Testis (tissue), 3 donors: ENCODE results near the gene MRPL24. TPM values are rescaled to one million over a fixed set of nuclear protein-coding genes. Genes with fewer than 3 reads are reported as not detected.

Source experiments
- DNase-seq: peaks from one replicate; pipeline ENCODE4 v3.0.0-alpha.2; 2019
- H3K27ac ChIP-seq, 2 donors: fragments of 200-600 bp; sonication (generic); one replicate each; pipeline ENCODE4 v1.5.1; 2019
- H3K27me3 ChIP-seq: fragments of 200-600 bp; sonication (generic); one replicate; pipeline ENCODE4 v1.5.1; 2019
- H3K36me3 ChIP-seq: fragments of 200-600 bp; sonication (generic); one replicate; pipeline ENCODE4 v1.5.1; 2017; ENCODE audit warnings: low read depth; ENCODE audit errors: missing control alignments
- H3K4me1 ChIP-seq: fragments of 200-600 bp; sonication (generic); one replicate; pipeline ENCODE4 v1.5.1; 2019
- H3K4me3 ChIP-seq, 2 donors: fragments of 200-600 bp; sonication (generic); one replicate each; pipeline ENCODE4 v1.5.1; 2017 to 2019
- H3K9me3 ChIP-seq: fragments of 200-600 bp; sonication (generic); one replicate; pipeline ENCODE4 v1.5.1; 2017
- CTCF ChIP-seq, 3 experiments: fragments of 450-650 bp in 2 of 3; fragments of 200-600 bp in 1 of 3; sonication (generic) in 1 of 3; IDR thresholded peaks; one replicate each; pipeline ENCODE4 v1.5.1; 2016 to 2019; ENCODE audit warnings: antibody characterized with exemption in 3 of 3, mild to moderate bottlenecking in 2 of 3, moderate library complexity in 1 of 3
- POLR2A ChIP-seq: fragments of 450-650 bp; IDR thresholded peaks from one replicate; pipeline ENCODE4 v1.6.1; 2017; ENCODE audit warnings: antibody characterized with exemption, mild to moderate bottlenecking, moderate library complexity
- WGBS, 2 donors: methylation state at CpG; one replicate each; pipeline ENCODE4 v1.1.5; 2018; 5-methylcytosine and 5-hydroxymethylcytosine counted together
- intact Hi-C: fragments of 100-400 bp; cut with DNase I; formaldehyde crosslinking; loops from one replicate; pipeline ENCODE4 v1.15.1; 2023; ENCODE audit warnings: low total_unique reads
- polyA plus RNA-seq: library from polyadenylated mRNA; stranded (reverse); fragments of 350-450 nt; fragmentation: Illumina TruSeq; extraction: RNeasy Lipid Tissue Mini Kit (QIAGEN cat#74804); gene quantifications from one replicate; pipeline ENCODE4 v1.2.3, GENCODE V29; 2014; ENCODE audit warnings: low read depth, low replicate concordance; ENCODE audit not compliant: insufficient read depth
- total RNA-seq, 2 donors: library from RNA; depleted of rRNA; stranded (reverse); fragments of >200 nt; gene quantifications; one replicate each; pipeline ENCODE4 v1.2.3, GENCODE V29; 2016

MRPL24 gene
- total and polyA plus RNA-seq, 3 donors from 2014 or later, result 36.6 to 101 (median 51.7) TPM

- no peak for TF ChIP-seq POLR2A
- no peak for TF ChIP-seq CTCF (IDR thresholded peaks at IDR 0.05)
Measured at GRCh38 chr1:156744786-156745419, 4.0 kb upstream of the MRPL24 start.

GRCh38 chr1:156744344-156744743 lies 3.5 kb upstream of the MRPL24 start:
- H3K27ac ChIP-seq, result no peak overlapping the region
- intact Hi-C loops, result no loop called here
- WGBS, 2 donors, result 76 to 83% methylated on average over 5 to 11 of the region's 12 CpGs

More at GRCh38 chr1:156744786-156745419, 4.0 kb upstream of the MRPL24 start:
- H3K9me3 ChIP-seq, result no peaks in the 10 kb centered on the region
- H3K27ac ChIP-seq, result no peak overlapping the region
- 82 to 92% methylated on average over 8 to 14 of the region's 14 CpGs for WGBS, 2 donors
- no peaks in the 10 kb centered on the region for H3K36me3 ChIP-seq
- H3K4me1 ChIP-seq, result peaks cover 51% of the 10 kb centered on the region
- H3K27me3 ChIP-seq, result no peaks in the 10 kb centered on the region
- intact Hi-C loops, result no loop called here
- H3K4me3 ChIP-seq, result no peak overlapping the region
- no peak for DNase-seq

GRCh38 chr1:156743367-156744302 lies 2.7 kb upstream of the MRPL24 start:
- Histone ChIP-seq H3K36me3 (no peaks in the 10 kb centered on the region), H3K27ac (no peak overlapping the region), H3K9me3 (no peaks in the 10 kb centered on the region), H3K4me1 (peaks cover 39% of the 10 kb centered on the region), H3K27me3 (no peaks in the 10 kb centered on the region), H3K4me3 (no peak overlapping the region)
- no peak for DNase-seq
- TF ChIP-seq POLR2A, result no peak
- no peak for TF ChIP-seq CTCF (IDR thresholded peaks at IDR 0.05)
- 61 to 71% methylated on average over 14 of the region's 14 CpGs for WGBS, 2 donors
- intact Hi-C loops, result no loop called here

More at GRCh38 chr1:156744344-156744743, 3.5 kb upstream of the MRPL24 start:
- no peaks in the 10 kb centered on the region for H3K9me3 ChIP-seq
- H3K36me3 ChIP-seq, result no peaks in the 10 kb centered on the region
- no peaks in the 10 kb centered on the region for H3K27me3 ChIP-seq
- no peak for DNase-seq
- peaks cover 46% of the 10 kb centered on the region for H3K4me1 ChIP-seq
- TF ChIP-seq CTCF (IDR thresholded peaks at IDR 0.05) (no peak), POLR2A (no peak)
- H3K4me3 ChIP-seq, result no peak overlapping the region

- Histone ChIP-seq H3K27ac (no peak overlapping the region), H3K9me3 (no peaks in the 10 kb centered on the region), H3K4me3 (no peak overlapping the region), H3K27me3 (no peaks in the 10 kb centered on the region), H3K4me1 (peaks cover 30% of the 10 kb centered on the region), H3K36me3 (no peaks in the 10 kb centered on the region)
- TF ChIP-seq POLR2A (no peak), CTCF (IDR thresholded peaks at IDR 0.05) (no peak)
- intact Hi-C loops, result no loop called here
- no peak for DNase-seq
- WGBS, 2 donors, result 94 to 95% methylated on average over 4 of the region's 4 CpGs
Measured at GRCh38 chr1:156742801-156743200, 1.9 kb upstream of the MRPL24 start.
